ENCODE measurements around the gene TAP1.
"Not testable (repeated sequence)": the region's sequence is repeated elsewhere in the genome, so short reads cannot be mapped to it uniquely, and the experiment has no call there.

Gene TAP1

DNA sequence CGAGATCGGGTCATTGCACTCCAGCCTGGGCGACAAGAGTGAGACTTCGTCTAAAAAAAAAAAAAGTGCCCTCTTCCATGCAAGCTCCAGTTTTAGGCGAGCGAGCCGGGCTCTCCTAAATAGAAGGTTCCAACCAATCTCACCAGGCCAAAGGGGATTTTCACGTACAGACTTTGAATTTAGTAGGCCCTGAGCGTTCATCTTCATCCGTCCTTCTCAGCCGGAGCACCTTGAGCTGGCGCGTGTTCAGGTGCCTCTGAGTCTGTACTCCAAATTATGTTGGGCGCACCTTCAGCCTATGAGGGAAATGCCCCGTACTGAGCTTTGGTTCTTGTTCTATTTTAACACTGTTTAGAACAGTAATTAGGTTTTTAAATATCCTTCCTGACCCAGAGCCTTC, 14.1 kb downstream of the TAP1 start:
- no peak for DNase-seq (ENCODE audit: low read depth)

DNA sequence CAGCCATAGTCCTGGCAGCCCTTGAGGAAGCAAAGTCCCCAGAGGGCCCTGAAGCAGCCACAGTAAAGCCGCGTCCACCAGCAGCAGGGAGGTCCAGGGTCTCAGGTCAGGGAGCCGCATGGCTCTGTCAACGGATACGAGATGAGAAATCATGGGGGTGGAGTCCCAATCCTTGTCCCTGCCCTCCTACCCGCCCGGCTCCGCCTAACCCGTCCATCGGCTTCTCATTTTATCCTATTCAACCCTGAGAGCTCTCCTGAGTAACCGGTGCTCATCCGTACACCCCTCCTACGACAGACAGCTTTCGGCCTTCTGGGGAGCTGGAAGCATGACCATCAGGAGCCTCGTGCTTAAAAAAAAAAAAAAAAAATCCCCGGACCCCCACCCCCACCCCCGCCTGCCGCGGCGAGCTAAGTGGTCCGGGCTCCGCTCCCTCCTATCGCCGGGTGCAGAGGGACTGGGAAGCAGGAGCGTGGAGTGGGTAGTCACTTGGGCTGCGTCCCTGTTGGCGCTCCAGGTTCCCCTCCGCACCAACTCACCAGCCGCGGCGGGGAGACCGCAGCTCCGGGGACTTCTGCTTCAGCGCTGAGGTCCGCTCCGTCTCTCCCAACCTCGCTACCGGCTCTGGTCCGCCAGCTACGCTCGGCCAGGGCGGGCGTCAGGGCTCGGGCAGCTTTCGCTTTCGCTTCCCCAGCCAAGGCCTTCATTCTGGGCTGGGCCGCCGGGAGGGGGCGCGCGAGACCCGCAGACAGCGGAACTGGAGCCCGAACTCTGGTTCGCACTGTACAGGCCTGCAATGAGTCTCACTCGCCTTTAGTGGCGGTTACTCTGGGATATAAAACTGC, 15.2 kb downstream of the TAP1 start, which contains the start of gene TAP2:
TSS of gene TAP2 (minus strand) at position 626 of the 845 bp plus-strand sequence. CDS start at position 120, 506 bp downstream.
- peak; percentile 99 for DNase-seq (ENCODE audit: low read depth)

DNA sequence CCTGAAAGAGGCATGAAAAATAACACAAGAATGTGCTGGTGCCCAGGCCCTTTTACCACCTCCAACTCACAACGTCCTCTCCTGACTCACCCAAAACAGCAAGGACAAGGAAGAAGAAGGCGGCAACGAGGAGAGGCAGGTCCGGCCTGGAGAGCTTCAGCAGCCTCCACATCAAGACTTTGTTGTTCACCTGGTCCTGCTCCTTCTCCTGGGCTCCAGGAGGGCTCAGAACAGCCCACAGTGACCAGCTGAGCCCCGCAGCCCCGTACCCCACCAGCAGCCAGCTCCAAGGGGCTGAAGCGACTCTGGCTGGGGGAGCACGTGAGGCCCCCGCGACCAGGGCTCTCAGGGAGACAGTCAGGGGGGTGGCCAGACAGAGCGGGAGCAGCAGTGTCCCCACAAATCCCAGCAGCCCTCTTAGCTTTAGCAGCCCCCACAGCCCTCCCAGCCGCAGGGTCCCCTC, 15.8 kb downstream of the TAP1 start:
- DNase-seq (ENCODE audit: low read depth): no peak

DNA sequence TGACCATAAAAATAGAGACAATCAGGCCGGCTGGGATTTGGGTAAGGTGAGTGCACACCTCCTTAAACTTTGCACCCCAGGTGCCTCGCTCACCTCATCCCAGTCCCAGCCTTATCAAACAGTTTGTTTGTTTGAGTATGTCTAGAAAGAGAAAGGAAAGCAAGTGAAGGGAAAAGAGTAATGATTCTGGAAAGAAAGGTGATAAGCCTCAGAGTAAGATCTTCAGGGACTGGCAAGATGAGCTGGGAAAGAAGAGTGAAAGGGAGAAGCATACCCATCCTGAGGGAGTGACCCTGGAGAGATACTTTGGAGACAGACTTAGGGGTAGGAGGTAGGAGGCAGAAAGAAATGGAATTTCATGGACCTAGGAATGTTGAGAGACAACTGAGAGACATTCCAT, 16.6 kb downstream of the TAP1 start:
- no peak for DNase-seq (ENCODE audit: low read depth)

DNA sequence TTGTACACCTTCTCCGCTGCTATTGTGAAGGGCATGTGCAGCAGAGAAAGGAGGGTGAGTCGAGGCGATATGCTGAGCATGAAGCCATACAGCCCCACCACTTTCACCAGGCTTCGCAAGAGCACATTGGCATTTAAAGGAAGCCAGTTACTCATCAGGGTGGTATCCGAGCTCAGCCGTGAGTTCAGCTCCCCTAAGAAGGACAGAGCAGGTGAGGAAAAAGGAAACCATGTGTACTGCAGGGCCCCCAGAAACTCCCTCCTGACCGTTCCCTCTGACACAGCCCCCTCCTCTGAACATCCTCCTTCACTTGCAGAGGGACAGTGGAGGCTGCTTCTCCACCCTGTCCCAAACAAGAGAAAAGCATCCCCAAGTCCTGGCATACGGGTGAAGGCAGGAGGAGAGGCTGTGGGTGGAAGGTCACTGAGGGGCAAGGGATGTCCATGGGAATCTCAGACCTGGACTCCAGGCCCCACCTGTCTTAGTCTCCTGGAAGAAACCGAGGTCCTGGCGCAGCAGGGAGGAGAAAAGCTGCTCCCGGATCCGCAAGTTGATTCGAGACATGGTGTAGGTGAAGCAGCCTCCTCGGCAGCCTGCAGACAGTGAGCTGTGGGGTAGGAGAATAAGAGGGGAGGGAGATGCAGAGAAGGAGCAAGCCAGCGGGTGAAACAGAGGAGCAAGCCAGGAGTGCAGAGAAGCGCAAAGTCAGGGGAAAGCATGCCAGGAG, 18.2 kb downstream of the TAP1 start:
- DNase-seq (ENCODE audit: low read depth): no peak

DNA sequence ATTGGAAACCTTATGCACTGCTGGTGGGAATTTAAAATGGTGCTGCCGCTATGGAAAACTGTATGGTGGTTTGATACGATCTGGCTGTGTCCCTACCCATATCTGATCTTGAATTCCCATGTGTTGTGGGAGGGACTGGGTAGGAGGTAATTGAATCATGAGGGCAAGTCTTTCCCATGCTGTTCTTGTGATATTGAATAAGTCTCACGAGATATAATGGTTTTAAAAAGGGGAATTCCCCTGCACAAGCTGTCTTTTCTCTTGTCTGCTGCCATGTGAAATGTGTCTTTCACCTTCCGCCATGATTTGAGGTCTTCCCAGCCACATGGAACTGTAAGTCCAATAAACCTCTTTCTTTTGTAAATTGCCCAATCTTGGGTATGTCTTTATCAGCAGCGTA, 19.8 kb downstream of the TAP1 start:
- DNase-seq (ENCODE audit: low read depth): no peak

DNA sequence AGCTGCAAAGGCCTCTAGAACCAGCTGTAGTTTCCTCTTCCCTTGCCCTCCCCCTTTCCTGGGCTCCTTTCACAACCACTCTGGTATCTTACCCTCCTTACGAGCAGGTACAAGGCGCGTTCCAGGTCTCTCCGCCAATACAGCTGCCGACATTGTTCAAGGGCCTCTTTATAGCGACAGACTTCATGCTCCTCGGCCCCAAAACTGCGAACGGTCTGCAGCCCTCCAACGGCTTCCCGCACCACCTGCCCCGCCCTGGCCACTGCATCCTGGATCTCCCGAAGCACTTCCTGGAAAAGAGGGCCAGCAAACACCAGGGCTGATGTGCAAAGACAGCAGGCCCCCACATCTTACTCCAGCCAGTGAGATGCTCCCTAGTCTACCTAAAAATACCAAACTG, 21.0 kb downstream of the TAP1 start:
- DNase-seq (ENCODE audit: low read depth): no peak

DNA sequence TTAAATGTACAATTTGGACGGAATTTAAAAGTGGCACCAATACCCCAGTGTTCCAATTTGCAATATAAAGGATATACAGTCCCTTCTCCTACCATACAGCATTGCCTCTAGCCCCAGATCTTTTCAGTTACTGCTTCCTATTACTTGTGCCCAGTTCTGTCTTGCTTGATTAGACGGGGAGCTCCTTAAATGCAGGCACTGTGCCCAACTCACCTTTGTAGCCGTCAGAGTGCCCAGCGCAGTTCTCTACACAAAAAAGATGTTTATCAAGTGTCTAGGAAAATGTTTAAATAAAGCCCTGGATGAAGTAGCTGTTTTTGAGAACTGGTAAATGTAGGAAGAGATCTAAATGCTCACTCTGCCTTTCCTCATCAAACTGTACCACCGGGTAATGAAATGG, 22.6 kb downstream of the TAP1 start:
- no peak for DNase-seq (ENCODE audit: low read depth)

DNA sequence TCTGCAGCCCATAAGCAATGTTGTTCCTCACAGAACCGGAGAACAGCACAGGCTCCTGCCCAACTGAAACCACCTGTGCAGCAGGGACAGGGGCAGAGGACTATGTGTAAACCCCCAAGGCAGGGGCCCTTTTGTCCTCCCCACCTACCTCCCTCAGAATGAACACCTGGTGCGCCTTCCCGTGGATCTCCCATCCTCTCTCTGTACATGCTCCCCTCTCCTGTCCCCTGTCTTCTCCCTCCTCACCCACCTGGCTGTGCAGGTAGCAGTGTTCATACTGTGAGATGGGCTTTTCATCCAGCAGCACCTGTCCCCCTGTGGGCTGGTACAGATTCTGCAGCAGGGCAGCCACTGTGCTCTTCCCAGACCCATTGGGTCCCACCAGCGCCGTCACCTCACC, 23.5 kb downstream of the TAP1 start:
- DNase-seq (ENCODE audit: low read depth): no peak

DNA sequence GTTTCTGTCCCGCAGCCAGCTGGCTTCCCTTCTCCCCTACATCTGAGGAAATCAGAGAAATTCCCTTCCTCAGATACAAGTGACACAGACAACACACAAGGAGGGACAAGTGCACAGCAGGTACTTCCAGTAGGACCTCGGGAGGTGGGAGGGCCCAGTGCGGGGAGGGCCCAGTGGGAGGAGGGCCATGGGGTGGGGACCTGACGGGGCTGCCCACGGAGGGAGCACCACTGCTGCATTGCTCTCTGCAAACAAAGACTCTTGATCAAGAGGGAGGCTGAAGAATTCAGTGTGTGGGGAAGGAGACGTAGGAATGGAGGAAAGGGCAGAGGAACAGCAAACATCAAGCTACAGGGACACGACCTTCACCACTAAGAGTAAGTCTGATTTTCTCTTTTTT, 24.0 kb downstream of the TAP1 start:
- DNase-seq (ENCODE audit: low read depth): no peak

DNA sequence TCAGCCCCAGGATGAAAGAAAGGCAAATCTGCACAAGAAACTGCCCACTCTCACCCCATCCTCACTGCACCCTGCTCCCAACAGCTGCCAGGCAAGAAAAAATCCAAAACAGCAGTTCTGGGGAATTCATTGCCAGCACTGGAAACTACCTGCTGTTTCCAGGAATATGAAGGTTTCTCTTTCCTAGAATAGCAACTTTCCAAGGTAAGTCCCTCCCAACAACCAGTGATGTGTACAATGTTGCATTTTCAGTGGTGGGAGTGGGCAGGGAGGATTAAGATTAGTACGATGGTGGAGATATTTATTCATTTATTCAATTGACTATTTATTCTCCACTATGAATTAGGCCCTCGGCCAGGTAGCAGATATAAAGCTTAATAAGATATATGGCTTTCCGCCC, 26.5 kb downstream of the TAP1 start:
- DNase-seq (ENCODE audit: low read depth): no peak

DNA sequence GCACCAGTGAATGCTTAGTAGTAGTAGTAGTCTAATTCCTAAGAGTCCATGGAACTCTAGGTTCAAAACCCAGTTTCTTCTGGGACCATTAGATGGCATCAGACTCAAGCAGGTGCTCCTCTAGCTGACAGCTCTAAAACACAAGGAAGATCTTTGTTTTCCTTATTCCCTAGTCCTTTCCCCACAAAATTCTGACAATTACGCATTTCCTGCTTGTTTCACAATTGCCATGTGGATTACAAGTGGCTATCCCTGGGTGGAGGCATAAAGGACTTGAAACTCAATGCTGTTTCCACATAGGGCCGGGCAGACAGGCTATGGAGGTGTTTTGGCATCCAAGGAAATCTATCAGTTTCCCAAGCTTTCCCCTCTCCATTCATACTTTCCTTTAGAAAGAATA, 27.5 kb downstream of the TAP1 start:
- DNase-seq (ENCODE audit: low read depth): no peak

DNA sequence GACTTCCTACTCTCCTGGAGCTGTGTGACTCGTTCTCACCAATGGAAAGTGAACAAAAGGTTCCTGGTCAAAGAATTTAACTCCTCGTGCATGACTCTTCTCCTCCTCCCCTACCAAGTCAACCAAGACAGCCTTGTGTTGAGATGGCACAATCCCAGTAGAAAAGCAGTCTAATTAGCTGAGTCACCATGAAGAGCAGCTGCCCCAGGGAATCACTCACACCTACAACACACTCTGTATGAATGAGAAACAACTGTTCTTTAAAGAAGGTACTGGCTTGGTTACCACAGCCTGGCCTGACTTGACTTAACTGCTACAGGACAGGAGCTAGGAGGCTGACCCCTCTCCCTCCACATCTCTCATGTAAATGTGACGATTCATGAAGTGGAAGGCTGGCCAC, 33.8 kb downstream of the TAP1 start:
- DNase-seq (ENCODE audit: low read depth): no peak

DNA sequence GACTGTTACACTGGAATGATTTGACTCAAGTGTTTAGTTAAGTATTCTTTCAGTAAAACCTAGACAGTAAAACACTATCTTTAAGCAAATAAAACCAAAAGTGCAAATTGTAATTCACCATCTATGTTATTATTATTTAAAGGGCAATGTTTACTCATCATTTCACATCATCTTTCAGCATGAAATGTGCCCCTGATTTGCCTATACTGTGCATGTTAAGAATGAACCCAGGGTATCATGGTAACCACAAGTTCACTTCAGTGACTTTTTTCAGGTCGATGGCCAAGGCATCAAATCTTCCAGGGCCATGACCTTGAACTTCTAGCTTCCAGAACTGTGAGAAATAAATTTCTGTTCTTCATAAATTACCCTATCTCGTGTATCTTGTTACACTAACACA, 34.6 kb downstream of the TAP1 start:
- DNase-seq (ENCODE audit: low read depth): no peak

DNA sequence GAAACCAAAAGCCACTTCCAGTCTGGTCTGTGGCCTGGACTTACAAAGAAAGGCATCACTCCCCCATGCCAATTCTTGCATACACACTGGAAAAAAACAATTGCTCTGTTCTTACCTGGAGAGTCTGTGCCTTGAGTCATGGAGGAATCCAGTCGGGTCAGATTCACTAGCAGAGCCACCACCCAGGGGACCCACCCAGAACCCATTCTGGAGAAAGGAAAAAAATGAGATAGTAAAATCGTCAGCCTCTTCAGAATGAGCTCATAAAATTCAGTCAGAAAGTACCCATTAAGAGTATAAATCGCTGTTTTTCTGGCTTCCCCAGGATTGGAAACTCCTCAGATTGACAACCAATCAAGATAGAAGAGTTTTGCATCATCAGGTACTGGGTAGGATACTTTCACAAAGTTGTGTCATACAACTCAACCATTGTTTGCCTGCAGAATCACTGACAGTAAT, 36.7 kb downstream of the TAP1 start, which contains the start of gene HLA-DOB:
TSS of gene HLA-DOB (minus strand) at position 257 of the 459 bp plus-strand sequence. CDS start at position 206, 51 bp downstream.
- no peak for DNase-seq (ENCODE audit: low read depth)

DNA sequence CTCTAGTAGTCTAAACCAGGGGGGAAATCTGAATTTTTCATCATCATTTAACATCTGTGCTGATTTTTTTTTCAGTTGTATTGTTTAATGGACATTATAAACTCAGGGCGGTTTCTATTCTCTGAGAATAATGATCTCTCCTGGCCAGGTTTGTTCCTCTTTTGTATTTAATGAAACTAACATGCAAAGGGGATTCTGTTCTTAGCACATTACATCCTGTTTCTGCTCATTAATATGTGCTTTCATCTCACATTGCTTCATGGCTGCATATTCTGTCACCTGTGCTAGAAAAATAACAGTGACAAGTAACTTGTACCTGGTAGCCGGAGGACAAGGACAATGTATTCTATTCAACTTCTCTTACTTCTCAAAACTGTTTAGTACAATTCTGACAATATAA, 37.5 kb downstream of the TAP1 start:
- DNase-seq (ENCODE audit: low read depth): no peak

DNA sequence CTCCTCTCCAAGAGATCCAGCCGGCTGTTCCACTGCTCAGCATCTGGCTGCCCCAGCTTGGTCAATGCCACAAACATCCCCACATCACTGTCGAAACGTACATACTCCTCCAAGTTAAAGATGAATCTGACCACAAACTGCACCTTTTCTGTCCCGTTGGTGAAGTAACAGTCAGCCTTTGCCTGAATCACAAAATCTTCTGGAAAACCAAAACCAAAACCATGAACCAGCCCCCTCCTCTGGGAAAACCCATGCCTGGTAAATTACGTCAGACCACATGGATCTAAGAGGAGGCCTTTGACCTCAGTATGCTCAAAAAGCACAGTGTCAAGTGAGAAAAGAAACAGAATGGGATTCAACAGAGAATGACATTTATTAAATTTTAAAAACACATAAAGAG, 38.4 kb downstream of the TAP1 start:
- no peak for DNase-seq (ENCODE audit: low read depth)

DNA sequence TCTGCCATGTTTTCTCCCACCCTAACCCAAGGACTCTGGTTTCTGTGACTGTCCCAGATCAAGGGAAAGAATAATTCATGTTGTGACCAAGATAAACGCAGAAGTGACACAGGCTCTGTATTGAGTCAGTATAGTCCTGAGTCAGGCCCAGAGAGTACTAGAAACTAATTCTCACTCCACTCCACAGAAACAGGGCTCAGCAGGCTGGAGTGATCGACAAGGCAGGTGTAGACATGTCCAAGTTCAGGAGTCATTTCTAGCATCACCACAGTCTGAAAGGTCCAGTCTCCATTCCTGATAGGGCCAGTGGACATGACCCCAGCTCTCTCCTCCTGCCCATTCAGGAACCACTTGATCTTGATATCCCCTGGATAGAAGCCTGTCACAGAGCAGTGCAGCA, 39.4 kb downstream of the TAP1 start:
- no peak for DNase-seq (ENCODE audit: low read depth)

DNA sequence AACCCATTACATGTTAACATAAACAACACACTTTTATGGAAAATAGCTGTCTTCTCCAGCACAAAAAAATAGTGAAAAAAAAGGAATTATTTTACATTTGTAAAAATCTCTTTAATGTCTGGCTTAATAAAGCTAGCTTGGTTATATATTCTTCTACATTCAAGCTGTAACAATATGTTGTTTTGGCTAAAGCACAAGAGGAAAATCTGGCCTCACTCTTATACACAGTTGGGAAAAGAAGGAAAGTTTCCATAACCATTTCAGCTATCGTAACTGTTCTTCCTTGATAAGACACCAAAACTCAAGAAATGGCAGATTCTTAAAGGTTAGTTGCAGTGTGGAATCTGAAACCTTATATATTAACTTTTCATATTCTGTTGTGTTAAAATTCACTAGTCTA, 44.3 kb downstream of the TAP1 start:
- no peak for DNase-seq (ENCODE audit: low read depth)

DNA sequence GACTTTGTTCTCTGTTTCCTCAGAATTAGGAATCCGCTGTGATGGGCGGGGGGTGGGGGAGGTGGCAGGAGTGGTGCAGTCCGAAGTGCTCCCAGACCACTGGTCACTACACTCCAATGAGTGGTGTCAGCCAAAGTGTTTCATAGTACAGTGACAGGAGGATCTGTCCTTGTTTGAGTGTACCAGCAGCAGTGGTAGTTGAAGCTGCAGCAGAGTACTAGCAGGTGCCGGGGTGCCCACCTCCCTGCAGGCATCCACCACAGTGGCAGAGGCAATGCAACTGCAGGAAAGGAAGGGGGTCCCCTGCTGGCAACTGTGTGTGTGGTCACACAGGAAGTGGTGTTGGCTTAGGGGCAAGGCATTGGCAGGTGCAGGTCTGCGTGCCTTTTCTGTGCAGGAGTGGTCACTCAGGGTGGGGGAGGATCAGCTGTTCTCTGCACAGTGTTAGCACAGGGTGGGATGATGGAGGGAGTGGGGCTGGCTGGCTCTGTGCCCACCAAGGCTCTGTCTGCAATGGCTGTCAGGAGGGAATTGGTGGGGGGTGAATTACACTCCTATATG, 46.4 kb downstream of the TAP1 start:
- DNase-seq (ENCODE audit: low read depth): no peak

DNA sequence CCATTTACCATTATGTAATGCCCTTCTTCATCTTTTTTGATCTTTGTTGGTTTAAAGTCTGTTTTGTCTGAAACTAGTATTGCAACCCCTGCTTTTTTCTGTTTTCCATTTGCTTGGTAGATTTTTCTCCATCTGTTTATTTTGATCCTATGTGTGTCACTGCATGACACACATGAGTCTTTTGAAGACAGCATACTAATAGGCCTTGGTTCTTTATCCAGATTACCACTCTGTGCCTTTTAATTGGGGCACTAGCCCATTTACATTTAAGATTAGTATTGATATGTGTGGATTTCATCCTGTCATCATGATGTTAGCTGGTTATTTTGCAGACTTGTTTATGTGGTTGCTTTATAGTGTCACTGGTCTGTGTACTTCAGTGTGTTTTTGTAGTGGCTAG, 48.1 kb downstream of the TAP1 start:
- not testable (repeated sequence) for DNase-seq (ENCODE audit: low read depth)

DNA sequence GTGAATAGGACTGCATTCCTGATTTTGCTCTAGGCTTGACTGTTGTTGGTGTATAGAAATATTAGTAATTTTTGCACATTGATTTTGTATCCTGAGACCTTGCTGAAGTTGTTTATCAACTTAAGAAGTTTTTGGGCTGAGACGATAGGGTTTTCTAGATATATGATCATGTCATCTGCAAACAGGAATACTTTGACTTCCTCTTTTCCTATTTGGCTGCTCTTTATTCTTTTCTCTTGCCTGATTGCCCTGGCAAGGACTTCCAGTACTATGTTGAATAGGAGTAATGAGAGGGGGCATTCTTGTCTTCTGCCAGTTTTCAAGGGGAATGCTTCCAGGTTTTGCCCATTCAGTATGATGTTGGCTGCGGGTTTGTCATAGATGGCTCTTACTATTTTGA, 50.1 kb downstream of the TAP1 start:
- DNase-seq (ENCODE audit: low read depth): no peak

DNA sequence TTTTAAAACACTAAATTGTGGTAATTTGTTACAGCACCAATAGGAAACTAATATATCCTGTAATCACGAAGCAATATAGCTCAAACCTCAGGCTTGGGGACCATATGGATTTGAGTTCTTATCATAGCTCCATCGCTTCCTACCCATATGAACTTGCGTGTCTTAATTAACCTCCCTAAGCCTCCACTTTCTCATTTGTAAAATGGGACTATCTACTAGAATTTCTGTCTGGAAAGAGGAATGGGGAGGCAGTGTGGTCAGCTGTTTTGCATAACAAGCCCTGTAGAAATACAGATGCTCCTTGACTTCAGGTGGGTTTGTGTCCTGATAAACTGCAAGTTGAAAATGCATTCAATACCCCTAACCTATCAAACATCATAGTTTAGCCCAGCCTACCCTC, 53.8 kb downstream of the TAP1 start:
- no peak for DNase-seq (ENCODE audit: low read depth)

Data from stimulated activated CD8-positive, alpha-beta memory T cell treated with anti-CD3 and anti-CD28 coated beads, Interleukin-15, amount 100 ng/mL, for 24 hours (primary cell).